IPS-18c (cell line): ENCODE measurements around the gene STAB2.
"Not testable (repeated sequence)": the region's sequence is repeated elsewhere in the genome, so short reads cannot be mapped to it uniquely, and the experiment has no call there.

Experiments used
- H3K4me3 ChIP-seq: 2 replicates; pipeline ENCODE4 v1.7.0; 2013; ENCODE audit warnings: low read depth, mild to moderate bottlenecking, low read length, moderate library complexity; ENCODE audit not compliant: insufficient read depth
- H3K9me3 ChIP-seq: one replicate; pipeline ENCODE4 v1.6.1; 2013; ENCODE audit warnings: mild to moderate bottlenecking, low read length, moderate library complexity; ENCODE audit not compliant: control insufficient read depth, insufficient read depth

The STAB2 gene

DNA sequence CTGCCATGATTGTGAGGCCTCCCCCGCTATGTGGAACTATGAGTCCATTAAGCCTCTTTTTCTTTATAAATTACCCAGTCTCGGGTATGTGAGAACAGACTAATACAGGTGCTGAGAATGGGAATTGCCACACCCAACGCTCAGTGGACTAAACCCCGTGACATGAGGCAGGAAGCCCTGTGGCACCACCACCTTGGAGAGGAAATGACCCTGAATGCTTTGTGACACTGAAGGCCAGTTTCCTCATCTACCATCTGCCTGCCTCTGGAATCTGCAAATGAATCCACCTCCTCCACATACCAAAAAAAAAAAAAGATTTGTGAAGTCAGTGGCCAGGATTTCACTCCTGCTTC, 212.4 kb downstream of the STAB2 start:
- H3K4me3 ChIP-seq, result no peak overlapping the region
- no peaks in the 10 kb centered on the region for H3K9me3 ChIP-seq

DNA sequence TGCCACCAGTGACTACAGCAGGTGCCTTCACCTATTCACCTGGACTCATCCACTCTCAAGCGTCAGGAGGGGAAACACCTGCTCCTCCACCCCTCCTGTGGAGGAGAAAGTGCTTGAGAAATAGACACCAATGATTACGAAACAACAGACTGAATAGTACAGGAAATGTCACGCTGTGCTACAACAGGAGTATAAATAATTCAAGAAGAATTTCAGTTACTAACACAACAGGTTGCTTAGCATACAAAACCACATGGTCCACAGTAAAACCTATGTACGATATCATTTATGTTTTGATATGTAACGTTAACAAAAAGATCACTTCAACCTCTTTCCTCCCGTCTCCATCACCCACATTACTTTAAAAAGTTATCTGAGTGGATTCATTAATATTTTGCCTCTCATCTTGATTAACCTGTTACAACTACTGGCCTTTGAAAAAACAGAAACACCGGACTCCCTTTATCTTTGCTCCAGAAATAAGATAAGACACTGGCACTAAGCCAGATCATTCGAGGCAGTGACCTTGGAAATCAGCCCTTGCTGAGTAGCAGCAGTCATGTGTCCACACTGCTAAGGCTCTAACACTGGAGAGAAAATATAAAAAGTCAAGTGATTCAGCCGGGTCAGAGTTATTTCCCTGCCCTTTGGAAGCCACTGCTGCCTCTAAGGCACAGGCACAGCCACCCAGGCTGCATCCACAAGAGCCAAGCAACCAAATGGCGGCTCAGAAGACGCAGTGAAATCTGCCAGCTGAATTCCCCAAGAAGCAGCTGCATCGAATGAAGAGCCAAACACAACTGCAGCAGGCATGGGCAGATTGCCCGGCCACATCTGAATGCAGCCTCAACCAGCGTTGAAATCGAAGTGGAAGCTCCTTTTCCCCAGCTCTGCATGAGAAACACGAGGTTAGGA, 213.0 kb downstream of the STAB2 start:
- H3K4me3 ChIP-seq, result no peak overlapping the region
- H3K9me3 ChIP-seq, result no peaks in the 10 kb centered on the region

DNA sequence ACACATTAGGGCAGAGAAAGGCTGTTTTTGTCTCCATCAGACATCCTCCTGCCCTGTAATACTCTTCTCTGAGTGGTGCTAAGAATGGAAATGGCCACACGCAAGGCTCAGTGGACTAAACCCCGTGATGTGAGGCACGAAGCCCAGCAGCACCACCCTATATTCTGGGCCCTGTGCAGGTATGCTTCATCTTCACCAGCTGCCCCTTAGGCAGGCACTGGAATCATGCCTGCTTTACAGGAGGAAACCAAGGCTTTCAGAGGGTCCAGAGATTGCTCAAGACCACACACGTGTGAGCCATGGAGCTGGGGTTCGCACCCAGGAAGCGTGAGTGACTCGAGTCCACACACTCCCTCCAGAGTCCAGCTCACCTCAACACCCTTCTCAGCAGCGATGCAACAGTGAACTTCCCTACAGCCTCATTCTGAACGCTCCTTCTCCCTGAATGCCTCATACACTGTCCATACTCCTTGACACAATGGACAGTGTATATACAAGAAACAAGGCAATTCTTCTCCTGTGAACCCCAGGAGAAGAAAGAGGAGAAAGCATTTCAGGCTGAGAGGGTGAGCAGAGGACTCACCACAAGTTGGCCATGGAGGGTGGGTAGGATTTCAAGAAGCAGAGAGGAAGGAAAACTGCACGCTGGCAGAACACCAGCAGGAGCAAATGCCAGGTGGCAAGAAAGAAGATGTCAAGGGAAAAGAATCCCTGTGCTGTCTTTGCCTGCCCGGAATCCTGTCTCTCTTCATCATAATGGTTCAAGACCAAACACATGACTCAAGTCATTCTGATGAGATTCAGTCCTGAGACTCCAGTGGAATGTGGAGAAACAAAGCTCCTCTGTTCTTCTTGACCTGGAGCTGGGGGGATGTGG, 214.9 kb downstream of the STAB2 start:
- no peaks in the 10 kb centered on the region for H3K9me3 ChIP-seq
- no peak overlapping the region for H3K4me3 ChIP-seq

DNA sequence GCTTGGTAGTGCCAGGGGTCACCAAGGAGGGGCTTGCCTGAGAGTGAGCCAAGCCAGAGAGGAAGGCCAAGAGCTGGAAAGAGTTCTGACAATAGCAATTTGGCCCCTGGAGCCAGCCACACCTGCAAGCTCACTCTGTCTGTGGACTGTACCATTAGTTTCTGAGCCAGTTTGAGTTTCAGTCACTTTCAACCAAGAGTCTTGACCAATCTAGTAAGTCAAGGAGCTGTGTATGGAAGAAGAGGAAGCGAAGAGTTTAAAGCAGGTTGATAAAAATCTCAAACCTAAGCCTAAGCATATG, 215.5 kb downstream of the STAB2 start:
- H3K4me3 ChIP-seq, result no peak overlapping the region
- no peaks in the 10 kb centered on the region for H3K9me3 ChIP-seq

DNA sequence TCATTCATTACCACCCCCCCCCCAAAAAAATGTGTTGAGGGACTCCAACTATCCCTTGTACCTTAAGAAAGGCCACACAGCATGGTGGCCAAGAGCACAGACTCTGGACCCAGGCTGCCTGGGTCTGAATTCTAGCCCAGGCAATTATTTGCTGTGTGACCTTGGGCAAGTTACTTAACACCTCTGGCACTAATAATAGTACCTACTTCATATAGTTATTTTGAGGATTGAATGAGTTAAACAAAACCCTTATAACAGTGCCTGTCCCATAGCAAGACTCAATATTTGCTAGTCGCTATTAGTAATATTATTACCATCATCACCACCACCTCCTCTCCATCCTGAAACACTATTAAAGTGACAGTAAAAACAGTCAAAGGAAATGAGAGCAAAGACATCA, 216.8 kb downstream of the STAB2 start:
- H3K4me3 ChIP-seq, result no peak overlapping the region
- no peaks in the 10 kb centered on the region for H3K9me3 ChIP-seq

DNA sequence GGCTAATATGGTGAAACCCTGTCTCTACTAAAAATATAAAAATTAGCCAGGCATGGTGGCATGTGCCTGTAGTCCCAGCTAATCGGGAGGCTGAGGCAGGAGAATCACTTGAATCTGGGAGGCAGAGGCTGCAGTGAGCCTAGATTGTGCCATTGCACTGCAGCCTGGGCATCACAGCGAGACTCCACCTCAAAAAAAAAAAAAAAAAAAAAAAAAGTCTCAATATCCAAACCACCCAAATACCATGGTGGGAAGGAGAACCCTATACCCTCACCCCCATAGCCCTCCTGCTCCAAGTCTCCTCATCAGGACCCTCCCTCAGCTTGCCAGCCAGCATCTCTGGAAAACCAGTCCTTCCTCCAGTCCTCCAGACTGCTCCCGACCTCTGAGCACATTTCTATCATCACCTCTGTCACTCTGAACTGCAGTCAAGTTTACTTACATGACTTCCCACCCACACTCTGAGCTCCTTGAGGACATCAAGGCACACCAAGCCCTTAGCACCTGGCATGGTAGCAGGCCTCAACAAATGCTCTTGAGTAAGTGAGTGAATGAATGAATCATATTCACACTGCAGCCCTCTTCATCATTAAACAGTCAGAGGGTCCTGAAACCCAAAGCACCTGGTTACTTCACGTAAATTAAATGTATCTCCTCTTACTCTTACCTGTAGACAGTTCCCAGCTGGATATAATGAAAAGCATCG, 218.7 kb downstream of the STAB2 start:
- Histone ChIP-seq H3K4me3 (no peak overlapping the region), H3K9me3 (no peaks in the 10 kb centered on the region)

DNA sequence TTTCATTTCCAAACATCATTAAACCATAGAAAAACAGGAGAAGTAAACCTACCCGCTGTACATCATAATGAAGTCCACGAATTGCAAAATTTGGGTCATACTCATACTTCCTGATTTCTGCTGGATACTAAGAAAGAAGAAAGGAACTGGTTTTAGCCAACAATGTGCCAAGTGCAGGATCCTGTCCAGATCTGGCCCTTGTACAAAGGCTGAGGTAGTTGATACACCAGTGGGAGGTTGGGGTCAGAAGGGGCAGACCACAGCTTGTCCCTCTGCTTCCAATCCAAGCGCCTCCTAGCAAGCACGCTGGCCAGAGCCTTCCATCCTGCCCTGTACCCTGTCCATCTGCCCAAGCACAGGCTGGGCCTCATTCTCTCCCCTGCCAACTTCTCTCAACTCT, 219.7 kb downstream of the STAB2 start:
- no peak overlapping the region for H3K4me3 ChIP-seq

DNA sequence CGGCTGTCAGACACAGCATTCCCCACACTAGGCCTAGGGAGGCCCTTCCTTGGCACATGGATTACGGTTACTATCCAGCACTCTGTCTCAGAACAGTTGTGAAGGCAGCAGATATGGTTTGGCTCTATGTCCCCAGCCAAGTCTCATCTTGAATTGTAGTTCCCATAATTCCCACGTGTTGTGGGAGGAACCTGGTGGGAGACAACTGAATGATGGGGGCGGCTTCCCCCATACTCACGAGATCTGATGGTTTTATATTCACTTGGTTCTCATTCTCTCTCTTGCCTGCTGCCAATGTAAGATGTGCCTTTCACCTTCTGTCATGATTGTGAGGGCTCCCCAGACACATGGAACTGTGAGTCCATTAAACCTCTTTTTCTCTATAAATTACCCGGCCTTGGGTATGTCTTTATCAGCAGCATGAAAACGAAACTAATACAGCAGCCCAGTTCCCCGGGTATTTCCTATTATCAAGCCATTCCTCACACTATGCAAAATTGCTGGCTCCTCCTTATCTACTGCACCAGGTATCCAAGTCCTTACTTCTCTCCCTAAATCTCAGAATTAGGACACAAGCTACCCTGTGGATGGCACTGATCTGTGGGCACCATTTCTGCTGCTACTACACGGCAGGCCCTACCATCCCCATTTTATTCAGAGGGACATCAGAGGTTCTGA, 220.6 kb downstream of the STAB2 start:
- Histone ChIP-seq H3K4me3 (no peak overlapping the region), H3K9me3 (no peaks in the 10 kb centered on the region)

More for the DNA sequence above, 219.7 kb downstream of the STAB2 start:
- no peaks in the 10 kb centered on the region for H3K9me3 ChIP-seq

DNA sequence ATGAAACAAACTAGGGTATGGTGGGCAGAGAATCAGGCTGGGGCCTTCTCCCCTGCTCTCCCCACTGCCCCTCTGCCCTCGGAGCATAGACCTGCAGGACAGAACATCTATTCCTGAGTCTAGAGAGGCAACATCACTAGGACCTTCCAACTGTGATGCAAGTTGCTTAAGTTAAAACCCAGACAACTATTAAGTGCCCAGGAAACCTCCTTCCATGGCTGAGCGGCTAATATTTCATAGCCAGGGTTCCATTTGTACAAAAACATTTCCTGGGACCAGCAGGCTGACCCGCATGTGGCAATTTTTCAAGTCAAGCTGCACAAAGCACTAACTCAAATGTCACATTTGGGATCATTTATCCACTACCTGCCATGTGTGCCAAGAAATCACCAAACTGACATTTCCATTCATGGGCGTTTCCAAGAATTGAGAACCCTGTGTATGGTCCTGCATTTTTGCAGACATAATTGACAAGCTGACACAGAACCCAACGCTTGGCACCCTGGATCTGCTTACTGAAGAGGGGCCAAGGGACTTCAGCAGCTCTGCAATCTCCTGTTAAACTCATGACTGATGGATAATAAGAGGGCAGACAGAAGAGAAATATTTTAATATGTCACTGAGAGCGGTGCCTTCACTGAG, 221.3 kb downstream of the STAB2 start:
- no peaks in the 10 kb centered on the region for H3K9me3 ChIP-seq
- H3K4me3 ChIP-seq, result no peak overlapping the region

DNA sequence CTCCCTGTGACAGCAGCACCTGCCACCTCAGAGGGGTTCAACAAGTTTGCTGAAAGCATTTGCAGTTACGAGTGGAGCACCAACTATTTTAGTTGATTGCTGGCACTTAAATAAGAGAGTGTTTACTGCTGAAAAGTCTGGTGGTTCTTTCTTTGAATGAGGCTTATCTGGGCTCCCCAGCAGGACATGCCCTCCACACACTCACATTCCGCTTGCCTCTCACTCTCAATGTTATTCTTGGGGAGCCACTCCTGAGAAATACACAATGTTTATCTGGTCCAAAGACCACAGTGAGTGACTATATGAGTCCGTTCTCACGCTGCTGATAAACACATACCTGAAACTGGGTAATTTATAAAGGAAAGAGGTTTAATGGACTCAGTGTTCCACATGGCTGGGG, 222.1 kb downstream of the STAB2 start:
- H3K4me3 ChIP-seq, result no peak overlapping the region
- no peaks in the 10 kb centered on the region for H3K9me3 ChIP-seq

DNA sequence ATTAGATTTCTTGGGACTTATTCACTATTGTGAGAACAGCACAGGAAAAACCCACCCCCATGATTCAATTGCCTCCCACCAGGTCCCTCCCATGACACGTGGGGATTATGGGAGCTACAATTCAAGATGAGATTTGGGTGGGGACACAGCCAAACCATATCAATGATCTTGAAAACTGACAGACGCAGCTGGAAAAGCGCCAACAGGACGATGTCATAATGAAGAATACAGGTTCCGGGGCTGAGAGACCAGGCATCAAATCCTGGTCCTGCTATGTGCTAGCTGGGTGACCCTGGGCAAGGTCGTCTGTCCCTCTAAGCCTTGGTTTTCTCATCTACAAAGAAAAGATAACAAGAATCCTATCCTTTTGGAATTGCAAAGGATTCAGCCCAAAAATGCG, 222.6 kb downstream of the STAB2 start:
- not testable (repeated sequence) for H3K4me3 ChIP-seq, H3K9me3 ChIP-seq

DNA sequence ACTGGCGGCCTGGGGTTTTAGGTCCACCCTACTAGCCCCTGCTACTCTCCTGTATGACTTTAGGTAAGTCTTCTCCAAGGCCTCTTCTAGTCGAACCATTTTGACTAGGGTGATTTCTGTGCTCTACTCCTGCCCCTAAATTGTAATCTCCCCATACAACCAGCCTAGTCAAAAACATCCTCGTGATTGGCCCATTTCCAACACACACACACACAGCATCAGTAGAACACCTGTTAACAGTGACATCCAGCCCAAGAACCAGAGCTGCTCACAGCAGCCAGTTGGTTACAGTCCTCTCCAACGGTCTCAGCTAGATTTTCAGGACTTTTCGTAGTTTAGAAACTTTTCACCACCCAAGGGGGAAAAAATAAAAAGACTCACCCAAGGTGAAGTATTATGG, 223.0 kb downstream of the STAB2 start:
- Histone ChIP-seq H3K9me3 (no peaks in the 10 kb centered on the region), H3K4me3 (no peak overlapping the region)

DNA sequence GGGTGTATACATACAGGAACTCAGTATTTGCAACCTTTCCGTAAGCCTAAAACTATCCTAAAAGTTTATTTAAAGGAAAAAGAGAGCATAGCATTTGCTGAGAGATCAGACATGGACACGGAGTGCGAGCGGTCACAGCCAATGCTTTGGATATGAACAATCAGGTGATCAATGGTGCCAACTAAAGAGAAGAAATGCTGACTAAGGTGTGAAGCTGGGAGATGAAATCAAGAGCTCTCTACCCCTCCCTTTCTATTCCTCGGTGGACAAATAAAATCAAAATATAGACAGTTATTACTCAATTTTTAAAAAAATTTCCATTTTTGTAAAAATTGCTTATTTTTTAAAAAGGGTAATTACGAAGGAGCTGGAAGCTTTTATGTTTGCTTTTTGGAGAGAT, 224.7 kb downstream of the STAB2 start:
- H3K9me3 ChIP-seq, result no peaks in the 10 kb centered on the region

DNA sequence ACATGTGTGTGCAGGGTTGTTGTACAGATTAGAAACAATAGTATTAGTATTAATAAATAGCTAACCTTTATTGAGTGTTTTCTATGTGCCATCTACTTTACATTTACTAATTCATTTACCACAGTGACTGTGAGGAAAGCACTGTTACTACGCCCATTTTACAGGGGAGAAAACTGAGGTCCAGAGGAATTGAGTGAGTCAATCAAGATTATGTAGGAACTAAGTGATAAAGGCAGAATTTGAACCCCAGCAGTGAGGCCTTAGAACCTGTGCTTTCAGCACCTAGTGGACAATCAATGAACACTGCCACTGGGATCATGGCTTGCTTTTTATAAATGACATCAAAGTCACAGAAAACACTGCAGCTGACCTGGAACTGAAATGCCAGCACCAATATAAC, 225.7 kb downstream of the STAB2 start:
- Histone ChIP-seq H3K9me3 (no peaks in the 10 kb centered on the region), H3K4me3 (no peak overlapping the region)

More for the DNA sequence above, 224.7 kb downstream of the STAB2 start:
- no peak overlapping the region for H3K4me3 ChIP-seq

DNA sequence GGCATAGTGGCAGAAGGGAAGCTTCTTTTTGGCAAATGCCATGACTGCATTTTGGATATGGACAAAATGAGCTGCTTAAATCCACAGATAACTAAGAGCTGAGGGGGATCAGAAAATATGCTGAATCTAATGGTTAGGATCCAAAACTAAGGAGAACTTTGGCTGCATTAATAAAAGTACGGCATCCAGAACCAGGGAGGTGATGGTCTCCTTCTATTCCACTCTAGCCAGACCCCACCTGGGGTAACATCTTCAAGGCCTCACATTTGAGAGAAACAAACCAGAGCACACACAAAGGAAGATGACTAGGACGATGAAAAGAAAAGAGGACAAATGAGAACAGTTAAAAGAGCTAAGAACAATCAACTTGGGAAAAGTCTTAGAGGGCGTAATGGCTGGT, 226.4 kb downstream of the STAB2 start:
- Histone ChIP-seq H3K9me3 (no peaks in the 10 kb centered on the region), H3K4me3 (no peak overlapping the region)

DNA sequence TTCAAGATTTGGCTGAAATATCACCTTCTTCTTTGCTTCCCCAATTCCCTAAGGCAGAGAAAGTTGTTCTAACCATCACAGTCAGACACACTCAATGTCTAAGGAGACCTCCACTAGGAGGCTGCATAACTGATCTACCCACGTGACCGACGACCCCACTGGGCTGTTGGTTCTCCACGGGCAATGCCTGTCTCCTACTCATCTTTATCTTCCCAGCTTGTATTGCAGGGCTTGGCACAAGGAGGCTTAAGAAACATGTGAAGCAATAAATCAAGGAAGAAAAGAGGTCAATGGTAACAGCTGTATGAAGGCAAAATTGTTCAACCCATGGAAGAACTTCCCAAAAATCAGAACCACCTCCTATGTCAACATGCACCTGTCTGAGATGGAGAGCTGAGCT, 226.9 kb downstream of the STAB2 start:
- Histone ChIP-seq H3K4me3 (no peak overlapping the region), H3K9me3 (no peaks in the 10 kb centered on the region)

DNA sequence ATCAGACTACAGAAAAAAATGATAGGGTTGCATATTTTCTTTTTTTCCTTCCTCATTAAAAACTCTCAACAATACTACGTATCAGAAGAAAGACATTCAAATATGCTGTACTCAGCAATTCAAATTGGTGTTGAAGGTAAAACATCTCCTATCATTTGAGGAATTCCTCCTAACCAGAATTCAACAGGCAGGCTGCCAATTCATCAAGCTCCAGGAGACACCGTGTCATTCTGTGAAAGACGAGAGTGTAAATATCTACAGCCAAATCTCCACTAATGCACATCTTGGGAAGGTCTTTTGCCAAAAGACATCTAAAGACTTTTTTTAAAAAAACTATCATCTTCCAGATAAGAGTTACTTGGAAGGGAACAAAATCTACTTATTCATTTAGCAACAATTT, 227.4 kb downstream of the STAB2 start:
- Histone ChIP-seq H3K9me3 (no peaks in the 10 kb centered on the region), H3K4me3 (no peak overlapping the region)
